Measurements from ENCODE around the gene LAMC2. TPM values are rescaled to one million over a fixed set of nuclear protein-coding genes. Genes with fewer than 3 reads are reported as not detected.

Gene LAMC2
- total and polyA plus RNA-seq, 2 of the 13 experiments (the other 11 are each of a cell fraction or from before 2014, with no cell fraction given) = 0.03 TPM; not detected in 1

DNA sequence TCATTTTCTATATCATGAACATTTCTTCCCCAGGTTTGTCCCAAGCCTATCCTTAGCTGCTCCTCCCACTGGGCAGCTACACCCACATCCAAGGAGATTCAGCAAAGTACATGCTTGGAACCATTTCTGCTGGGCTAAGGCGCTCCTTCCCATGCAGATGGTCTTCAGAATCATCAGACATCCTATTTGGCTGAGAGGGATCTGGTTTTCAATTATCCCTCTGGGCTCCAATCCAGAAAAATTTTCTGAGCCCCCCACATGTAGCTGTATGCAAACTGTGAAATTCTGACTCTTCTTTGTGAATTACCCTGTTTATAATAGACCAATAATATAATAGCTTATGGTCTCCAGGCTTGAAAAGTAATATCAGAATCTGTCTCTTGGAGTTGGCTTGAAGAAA is 99.2 kb downstream of the LAMC2 start (continued):
- TF ChIP-seq ZBTB42 (CRISPR knock-in tag; IDR thresholded peaks at IDR 0.05) (no peak), KDM3A (CRISPR knock-in tag; IDR thresholded peaks at IDR 0.05; ENCODE audit: low read depth) (no peak), MEF2D (CRISPR knock-in tag; IDR thresholded peaks at IDR 0.05) (no peak), ZNF607 (CRISPR knock-in tag; IDR thresholded peaks at IDR 0.05; ENCODE audit: borderline replicate concordance) (no peak), ZNF264 (CRISPR knock-in tag; IDR thresholded peaks at IDR 0.05) (no peak), ISL2 (CRISPR knock-in tag; IDR thresholded peaks at IDR 0.05) (no peak)

DNA sequence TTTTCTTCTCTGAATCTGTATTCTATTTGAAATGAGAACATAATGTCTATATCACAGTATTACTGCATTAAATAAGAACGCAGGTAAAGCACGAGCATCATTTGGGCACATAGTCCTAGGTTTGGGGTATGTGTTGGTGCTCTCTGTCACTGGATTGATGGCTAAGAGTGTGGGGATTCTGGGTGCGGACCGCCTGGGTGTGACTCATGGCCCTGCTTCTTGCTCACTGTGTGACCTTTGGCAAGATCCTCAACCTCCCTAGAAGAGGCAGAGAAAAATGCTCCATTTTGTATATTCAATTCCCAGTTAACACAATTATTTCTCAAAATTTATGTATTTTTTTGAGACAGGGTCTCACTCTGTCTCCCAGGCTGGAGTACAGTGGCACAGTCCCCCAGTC is 99.7 kb downstream of the LAMC2 start:
- H3K4me3 ChIP-seq (replicated peaks in 1 of 3; ENCODE audit: insufficient read depth in 1 of 3, low read depth in 2 of 3, low read length in 3 of 3) = no peak overlapping the region
- no peak overlapping the region for H3K9ac ChIP-seq (ENCODE audit: insufficient read depth, low read depth, low read length)
- in situ Hi-C loops (cut with HindIII; ENCODE audit: extremely low pct_ligation_motif_present, low pct_unique_long_range_greater_than_20kb) (loop anchor here (25.0 kb wide), 1 partner anchor 277 kb away; no protein-coding TSS in a partner anchor), intact Hi-C loops (cut with micrococcal nuclease; ENCODE audit: unreplicated experiment) (no loop called here)
- DNase-seq (ENCODE audit: low spot score) (no peak), FAIRE-seq (no peak), ATAC-seq (no peak)
- peaks cover 4 to 33% of the 10 kb centered on the region in 2 experiments; a peak in 3 of 5 replicates for H3K27me3 ChIP-seq (ENCODE audit: control insufficient read depth in 1 of 2, insufficient read depth in 2 of 2, low read length in 2 of 2)
- no peaks in the 10 kb centered on the region for H3K36me3 ChIP-seq (replicated peaks in 1 of 2; ENCODE audit: control insufficient read depth in 1 of 2, insufficient read depth in 2 of 2, low read length in 2 of 2)
- no peak overlapping the region for H3K27ac ChIP-seq (ENCODE audit: extremely low read length, insufficient read depth, low read length)
- no peaks in the 10 kb centered on the region for H3K4me1 ChIP-seq (ENCODE audit: insufficient read depth, low read length)
- no peaks in the 10 kb centered on the region for H4K20me1 ChIP-seq (ENCODE audit: insufficient read depth, low read length)
- ChIA-PET POLR2A (no interaction called here), CTCF (ENCODE audit: low intra/inter-chr PET ratio, low total read pairs) (no interaction called here)
- no peaks in the 10 kb centered on the region for H3K79me2 ChIP-seq (ENCODE audit: insufficient read depth, low read length)
- no peak overlapping the region for H3K4me2 ChIP-seq (ENCODE audit: low read depth, low read length)
- H2AFZ ChIP-seq (ENCODE audit: low read length) = no peak overlapping the region
- TF ChIP-seq ZNF430 (CRISPR knock-in tag; IDR thresholded peaks at IDR 0.05) = no peak
- no peak for TF ChIP-seq NFKB2 (CRISPR knock-in tag; IDR thresholded peaks at IDR 0.05; ENCODE audit: borderline replicate concordance)
- TF ChIP-seq, protein P1, sequence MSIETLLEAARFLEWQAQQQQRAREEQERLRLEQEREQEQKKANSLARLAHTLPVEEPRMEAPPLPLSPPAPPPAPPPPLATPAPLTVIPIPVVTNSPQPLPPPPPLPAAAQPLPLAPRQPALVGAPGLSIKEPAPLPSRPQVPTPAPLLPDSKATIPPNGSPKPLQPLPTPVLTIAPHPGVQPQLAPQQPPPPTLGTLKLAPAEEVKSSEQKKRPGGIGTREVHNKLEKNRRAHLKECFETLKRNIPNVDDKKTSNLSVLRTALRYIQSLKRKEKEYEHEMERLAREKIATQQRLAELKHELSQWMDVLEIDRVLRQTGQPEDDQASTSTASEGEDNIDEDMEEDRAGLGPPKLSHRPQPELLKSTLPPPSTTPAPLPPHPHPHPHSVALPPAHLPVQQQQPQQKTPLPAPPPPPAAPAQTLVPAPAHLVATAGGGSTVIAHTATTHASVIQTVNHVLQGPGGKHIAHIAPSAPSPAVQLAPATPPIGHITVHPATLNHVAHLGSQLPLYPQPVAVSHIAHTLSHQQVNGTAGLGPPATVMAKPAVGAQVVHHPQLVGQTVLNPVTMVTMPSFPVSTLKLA (IDR thresholded peaks at IDR 0.05) = no peak
- no peak for TF ChIP-seq SMARCC2 (IDR thresholded peaks at IDR 0.05)
- WGBS (ENCODE audit: low lambda C conversion rate) = 24% methylated on average over 4 of the region's 4 CpGs
- BruUV-seq (replicated peaks) = no TSS peak
- H3K9me3 ChIP-seq (ENCODE audit: low read length) = no peaks in the 10 kb centered on the region
